ENCODE results near the gene PDE4B. TPM values are rescaled to one million over a fixed set of nuclear protein-coding genes. Genes with fewer than 3 reads are reported as not detected.

Gene PDE4B
- total RNA-seq, 1 donor from 2014 or later = 0.29 TPM

DNA sequence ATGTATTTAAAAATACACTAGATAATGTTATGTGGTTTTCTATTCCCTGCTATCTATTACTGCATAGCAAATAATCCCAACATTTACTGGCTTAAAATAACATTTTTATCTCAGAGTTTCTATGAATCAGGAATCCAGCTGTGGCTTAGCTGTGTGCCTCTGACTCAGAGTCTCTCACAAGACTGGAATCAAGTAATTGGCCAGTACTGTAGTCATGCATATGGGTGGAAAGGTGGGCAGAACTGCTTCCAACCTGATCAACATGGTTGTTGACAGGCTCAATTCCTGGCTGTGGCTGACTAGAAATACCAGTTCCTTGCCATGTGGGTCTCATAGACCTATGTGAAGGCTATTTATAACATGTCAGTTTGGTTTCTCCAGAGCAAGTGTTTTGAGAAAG lies 131.8 kb downstream of the PDE4B start:
- peaks cover 8% of the 10 kb centered on the region for H3K9me3 Mint-ChIP-seq (ENCODE audit: low read depth)
- no peaks in the 10 kb centered on the region for H3K4me1 Mint-ChIP-seq (ENCODE audit: low read depth)
- H3K4me3 Mint-ChIP-seq (ENCODE audit: low read depth) = no peak overlapping the region
- H3K27me3 Mint-ChIP-seq = no peaks in the 10 kb centered on the region
- H3K36me3 Mint-ChIP-seq (ENCODE audit: insufficient read depth) = no peaks in the 10 kb centered on the region
- H3K27ac Mint-ChIP-seq = no peak overlapping the region
- TF ChIP-seq, protein P1, sequence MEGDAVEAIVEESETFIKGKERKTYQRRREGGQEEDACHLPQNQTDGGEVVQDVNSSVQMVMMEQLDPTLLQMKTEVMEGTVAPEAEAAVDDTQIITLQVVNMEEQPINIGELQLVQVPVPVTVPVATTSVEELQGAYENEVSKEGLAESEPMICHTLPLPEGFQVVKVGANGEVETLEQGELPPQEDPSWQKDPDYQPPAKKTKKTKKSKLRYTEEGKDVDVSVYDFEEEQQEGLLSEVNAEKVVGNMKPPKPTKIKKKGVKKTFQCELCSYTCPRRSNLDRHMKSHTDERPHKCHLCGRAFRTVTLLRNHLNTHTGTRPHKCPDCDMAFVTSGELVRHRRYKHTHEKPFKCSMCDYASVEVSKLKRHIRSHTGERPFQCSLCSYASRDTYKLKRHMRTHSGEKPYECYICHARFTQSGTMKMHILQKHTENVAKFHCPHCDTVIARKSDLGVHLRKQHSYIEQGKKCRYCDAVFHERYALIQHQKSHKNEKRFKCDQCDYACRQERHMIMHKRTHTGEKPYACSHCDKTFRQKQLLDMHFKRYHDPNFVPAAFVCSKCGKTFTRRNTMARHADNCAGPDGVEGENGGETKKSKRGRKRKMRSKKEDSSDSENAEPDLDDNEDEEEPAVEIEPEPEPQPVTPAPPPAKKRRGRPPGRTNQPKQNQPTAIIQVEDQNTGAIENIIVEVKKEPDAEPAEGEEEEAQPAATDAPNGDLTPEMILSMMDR (IDR thresholded peaks at IDR 0.05; ENCODE audit: unreplicated experiment) = no peak
- no peak for DNase-seq (ENCODE audit: low spot score, unreplicated experiment)

DNA sequence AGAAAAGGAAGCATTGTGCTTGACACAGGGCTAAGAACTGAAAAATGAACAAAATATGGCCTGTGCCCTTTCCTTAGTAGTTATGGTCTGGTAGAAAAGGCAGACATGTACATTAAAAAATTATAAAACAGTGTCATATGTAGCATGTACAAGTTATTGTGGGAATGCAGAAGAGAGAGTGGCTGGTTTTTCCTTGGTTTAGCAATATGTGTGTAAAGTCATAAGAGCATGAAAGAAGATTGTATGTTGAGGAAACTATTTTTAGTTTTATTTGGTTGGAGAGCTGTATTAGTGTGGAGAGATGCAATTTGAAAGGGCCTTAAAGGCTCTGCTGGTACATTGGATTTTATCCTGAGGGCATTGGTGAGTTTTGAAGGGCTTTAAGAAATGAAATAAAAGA lies 145.8 kb downstream of the PDE4B start:
- Mint-ChIP-seq H3K4me3 (ENCODE audit: low read depth) (no peak overlapping the region), H3K9me3 (ENCODE audit: low read depth) (peaks cover 3% of the 10 kb centered on the region), H3K27me3 (peaks cover 10% of the 10 kb centered on the region), H3K36me3 (ENCODE audit: insufficient read depth) (no peaks in the 10 kb centered on the region), H3K4me1 (ENCODE audit: low read depth) (no peaks in the 10 kb centered on the region), H3K27ac (no peak overlapping the region)
- TF ChIP-seq, protein P1 (IDR thresholded peaks at IDR 0.05; ENCODE audit: unreplicated experiment) = no peak
- DNase-seq (ENCODE audit: low spot score, unreplicated experiment) = no peak

DNA sequence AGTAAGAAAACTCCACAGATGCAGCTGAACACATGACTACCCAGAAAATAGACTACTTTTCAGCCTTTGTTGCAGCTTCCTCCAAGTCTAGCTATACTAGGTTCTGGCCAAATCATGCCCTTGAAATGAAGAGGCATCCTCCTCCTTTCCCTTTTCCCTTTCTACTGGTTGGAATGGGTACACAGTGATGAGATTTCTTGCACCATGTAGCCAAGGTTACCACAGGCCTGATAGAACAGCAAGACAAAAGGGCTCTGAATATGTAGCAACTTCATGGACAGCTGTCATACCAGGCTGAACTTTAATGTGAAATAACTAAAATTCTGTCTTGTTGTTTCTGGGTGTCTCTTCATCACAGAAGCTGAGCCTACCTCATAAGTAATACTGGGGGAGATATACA lies 146.5 kb downstream of the PDE4B start:
- H3K4me1 Mint-ChIP-seq (ENCODE audit: low read depth) = no peaks in the 10 kb centered on the region
- no peak for DNase-seq (ENCODE audit: low spot score, unreplicated experiment)

DNA sequence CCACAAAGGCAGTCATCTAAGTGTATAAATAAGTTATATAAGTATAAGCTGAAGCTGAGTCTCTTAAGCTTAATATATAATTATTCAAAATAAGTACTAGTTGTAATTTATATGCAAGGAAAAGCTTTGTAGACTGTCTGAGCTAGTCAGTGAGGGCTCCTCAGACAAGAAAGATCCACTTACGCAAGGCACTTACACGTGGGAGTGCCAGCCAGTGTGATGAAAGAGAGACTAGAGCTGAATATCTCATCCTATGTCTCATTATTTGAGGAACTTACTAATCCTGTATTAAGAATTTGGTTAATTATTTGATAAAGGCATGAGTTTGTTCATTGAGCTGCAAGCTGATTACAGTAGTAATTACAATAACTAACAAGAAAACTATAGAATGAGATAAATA lies 146.9 kb downstream of the PDE4B start:
- no peaks in the 10 kb centered on the region for H3K36me3 Mint-ChIP-seq (ENCODE audit: insufficient read depth)
- TF ChIP-seq, protein P1 (IDR thresholded peaks at IDR 0.05; ENCODE audit: unreplicated experiment) = no peak
- H3K4me1 Mint-ChIP-seq (ENCODE audit: low read depth) = no peaks in the 10 kb centered on the region
- H3K4me3 Mint-ChIP-seq (ENCODE audit: low read depth) = no peak overlapping the region
- H3K27me3 Mint-ChIP-seq = peaks cover 13% of the 10 kb centered on the region
- peaks cover 6% of the 10 kb centered on the region for H3K9me3 Mint-ChIP-seq (ENCODE audit: low read depth)
- H3K27ac Mint-ChIP-seq = no peak overlapping the region
- DNase-seq (ENCODE audit: low spot score, unreplicated experiment) = no peak

More for the DNA sequence above, 146.5 kb downstream of the PDE4B start:
- Mint-ChIP-seq H3K27me3 (peaks cover 10% of the 10 kb centered on the region), H3K9me3 (ENCODE audit: low read depth) (peaks cover 6% of the 10 kb centered on the region), H3K4me3 (ENCODE audit: low read depth) (no peak overlapping the region), H3K27ac (no peak overlapping the region), H3K36me3 (ENCODE audit: insufficient read depth) (no peaks in the 10 kb centered on the region)
- TF ChIP-seq, protein P1 (IDR thresholded peaks at IDR 0.05; ENCODE audit: unreplicated experiment) = no peak

DNA sequence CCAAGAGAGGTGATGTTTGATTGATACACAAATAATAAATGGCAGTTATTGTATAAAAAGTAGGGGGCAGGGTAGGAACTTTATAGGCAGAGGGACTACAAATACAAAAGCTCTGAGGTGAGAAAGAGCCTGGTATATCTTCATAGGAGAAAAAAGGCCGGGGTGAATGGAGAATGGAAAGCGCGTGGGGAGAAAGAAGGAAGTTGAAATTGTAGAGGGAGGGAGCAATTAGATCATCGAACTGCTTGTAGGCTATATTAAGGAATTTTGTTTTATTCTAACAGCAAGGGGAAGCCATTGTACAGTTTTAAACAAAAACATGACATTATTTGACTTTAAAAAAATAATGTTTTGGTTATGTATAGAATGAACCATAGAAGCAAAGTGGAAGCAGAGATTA lies 147.4 kb downstream of the PDE4B start:
- Mint-ChIP-seq H3K4me1 (ENCODE audit: low read depth) (no peaks in the 10 kb centered on the region), H3K9me3 (ENCODE audit: low read depth) (peaks cover 6% of the 10 kb centered on the region)
- DNase-seq (ENCODE audit: low spot score, unreplicated experiment) = no peak

More for the DNA sequence above, 147.4 kb downstream of the PDE4B start:
- Mint-ChIP-seq H3K27me3 (peaks cover 13% of the 10 kb centered on the region), H3K36me3 (ENCODE audit: insufficient read depth) (no peaks in the 10 kb centered on the region), H3K4me3 (ENCODE audit: low read depth) (no peak overlapping the region), H3K27ac (no peak overlapping the region)
- TF ChIP-seq, protein P1 (IDR thresholded peaks at IDR 0.05; ENCODE audit: unreplicated experiment) = no peak

Measured in progenitor cell of endocrine pancreas (in vitro differentiated cells).